Right cardiac atrium (tissue), 5 donors: Measurements from ENCODE around the gene TBC1D23. TPM values are rescaled to one million over a fixed set of nuclear protein-coding genes. Genes with fewer than 3 reads are reported as not detected.
"Not testable (repeated sequence)": the region's sequence is repeated elsewhere in the genome, so short reads cannot be mapped to it uniquely, and the experiment has no call there.

Experiments
- ATAC-seq, 2 donors: fragments of 200-7000 bp; cut with Tn5 transposase; one replicate each; pipeline versions ENCODE4 v1.8.0 to v1.9.1; 2020; ENCODE audit warnings: moderate library complexity in 2 of 2, mild to moderate bottlenecking in 1 of 2
- DNase-seq, 3 donors: peaks; one replicate each; pipeline ENCODE4 v3.0.0-alpha.2; 2020
- H3K27ac ChIP-seq: one replicate; pipeline ENCODE4 v1.5.1; 2013; ENCODE audit warnings: mild to moderate bottlenecking, low read length, control low read depth, moderate library complexity
- H3K27me3 ChIP-seq: one replicate; pipeline ENCODE4 v1.6.1; 2013; ENCODE audit not compliant: control insufficient read depth, insufficient read depth
- H3K4me1 ChIP-seq: one replicate; pipeline ENCODE4 v1.6.1; 2013; ENCODE audit warnings: low read length; ENCODE audit not compliant: control insufficient read depth, insufficient read depth
- H3K4me3 ChIP-seq: one replicate; pipeline ENCODE4 v1.5.1; 2013; ENCODE audit warnings: low read length, control low read depth
- H3K9me3 ChIP-seq: one replicate; pipeline ENCODE4 v1.6.1; 2013; ENCODE audit warnings: low read length; ENCODE audit not compliant: control insufficient read depth
- WGBS: extraction: QIAGEN DNeasy Blood & Tissue Kit; methylation state at CpG from one replicate; pipeline ENCODE4 v1.1.7; 2013; 5-methylcytosine and 5-hydroxymethylcytosine counted together
- intact Hi-C, 4 donors: fragments of 100-400 bp; cut with DNase I; formaldehyde crosslinking; loops; one replicate each; pipeline versions ENCODE4 v1.11.0 to v1.14.0; 2022 to 2023
- polyA plus RNA-seq: library from polyadenylated mRNA; stranded (reverse); fragments of 200-250 nt; gene quantifications from one replicate; pipeline ENCODE4 v1.2.3, GENCODE V29; 2013
- total RNA-seq, 4 donors: library from RNA; stranded (reverse); fragmentation: NEBNext Ultra II Directional; extraction: Animal tissue kit (Norgen Biotek cat#: 25700); gene quantifications; one replicate each; pipeline ENCODE4 v1.2.1, GENCODE V29; 2021
- donor health status: healthy with polysubstance abuse.
- donor health status: DM: no; HTN: yes; CAD: no.
- donor health status: DM: no; HTN: no; CAD: no.
- donor health status: DM: no; HTN: yes; CAD: no; lungs with severe emphysema.
- donor health status: DM: yes; HTN: yes; CAD: no.

The TBC1D23 gene
- total and polyA plus RNA-seq, 5 donors = 15.0 to 37.4 (median 31.1) TPM

DNA sequence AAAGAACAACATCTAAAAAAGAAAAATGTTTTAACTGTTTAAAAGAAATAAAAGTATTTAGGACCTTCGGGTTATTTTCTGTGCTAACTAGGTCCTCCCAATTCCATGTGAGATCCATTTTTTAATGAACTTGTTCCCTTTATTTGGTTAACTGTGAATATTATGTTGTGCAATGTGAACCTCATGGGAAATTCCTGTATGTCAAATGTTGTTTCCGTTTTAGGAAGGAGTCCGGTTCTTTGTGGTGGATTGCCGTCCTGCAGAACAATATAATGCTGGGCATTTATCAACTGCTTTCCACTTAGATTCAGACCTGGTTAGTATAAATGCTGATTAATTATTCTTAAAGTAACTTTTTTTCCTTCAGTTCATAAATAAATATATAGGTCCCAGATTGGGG, 38.2 kb downstream of the TBC1D23 start:
- H3K4me3 ChIP-seq = no peak overlapping the region
- intact Hi-C loops = no loop called here
- H3K27ac ChIP-seq = no peak overlapping the region
- H3K9me3 ChIP-seq = no peaks in the 10 kb centered on the region
- ATAC-seq (no peak), DNase-seq (no peak)
- no peaks in the 10 kb centered on the region for H3K27me3 ChIP-seq
- WGBS = 54% methylated on average over 4 of the region's 4 CpGs
- H3K4me1 ChIP-seq = no peaks in the 10 kb centered on the region

- H3K4me3 ChIP-seq = no peak overlapping the region
- DNase-seq = no peak
- no peak for ATAC-seq
- H3K9me3 ChIP-seq = no peaks in the 10 kb centered on the region
- intact Hi-C loops = no loop called here
- H3K4me1 ChIP-seq = no peaks in the 10 kb centered on the region
- H3K27ac ChIP-seq = no peak overlapping the region
- WGBS = 89% methylated on average over 1 of the region's 1 CpG
- no peaks in the 10 kb centered on the region for H3K27me3 ChIP-seq
Observed at GRCh38 chr3:100306695-100307094, 45.9 kb downstream of the TBC1D23 start.

DNA sequence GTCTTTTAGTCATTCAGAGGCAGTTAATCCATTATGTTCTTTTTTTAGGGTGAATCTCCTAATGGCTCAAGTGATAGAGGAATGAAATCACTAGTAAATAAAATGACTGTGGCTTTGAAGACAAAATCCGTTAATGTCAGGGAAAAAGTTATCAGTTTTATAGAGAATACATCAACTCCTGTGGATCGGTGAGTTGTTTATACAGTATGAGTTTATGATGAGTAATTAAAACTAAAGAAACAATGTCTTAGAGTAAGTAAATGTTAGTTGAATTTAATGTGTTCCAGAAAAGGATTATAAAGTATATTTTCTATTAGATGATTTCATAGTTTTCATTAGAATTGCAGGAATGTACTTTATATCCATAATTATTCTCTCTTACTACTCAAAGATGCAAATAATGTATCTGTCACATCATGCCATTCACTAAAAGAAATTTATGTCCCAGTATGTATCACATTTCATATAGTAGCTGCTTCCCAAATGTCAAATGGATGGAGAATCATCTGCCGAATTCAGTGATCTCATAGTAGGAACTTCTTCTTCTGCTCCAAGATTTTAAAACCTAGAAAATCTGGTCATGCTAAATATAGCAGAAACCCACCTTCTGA, 49.7 kb downstream of the TBC1D23 start:
- Histone ChIP-seq H3K9me3 (no peaks in the 10 kb centered on the region), H3K4me3 (no peak overlapping the region), H3K27ac (no peak overlapping the region), H3K27me3 (no peaks in the 10 kb centered on the region), H3K4me1 (no peaks in the 10 kb centered on the region)
- intact Hi-C loops = loop anchor here in 1 of 4 donors (10.0 kb wide), 1 partner anchor 284 kb away; no protein-coding TSS in a partner anchor
- ATAC-seq (no peak), DNase-seq (no peak)
- 91% methylated on average over 3 of the region's 3 CpGs for WGBS

- no peaks in the 10 kb centered on the region for H3K27me3 ChIP-seq
- no peak overlapping the region for H3K4me3 ChIP-seq
- no peaks in the 10 kb centered on the region for H3K4me1 ChIP-seq
- no peaks in the 10 kb centered on the region for H3K9me3 ChIP-seq
- intact Hi-C loops = loop anchor here in 1 of 4 donors (10.0 kb wide), 1 partner anchor 284 kb away; no protein-coding TSS in a partner anchor
- no peak overlapping the region for H3K27ac ChIP-seq
- ATAC-seq = no peak
- 74% methylated on average over 2 of the region's 2 CpGs for WGBS
- no peak for DNase-seq
Observed at GRCh38 chr3:100311011-100311410, 50.2 kb downstream of the TBC1D23 start.

GRCh38 chr3:100316641-100317069, 55.9 kb downstream of the TBC1D23 start:
- Histone ChIP-seq H3K4me1 (no peaks in the 10 kb centered on the region), H3K27me3 (no peaks in the 10 kb centered on the region), H3K4me3 (no peak overlapping the region), H3K9me3 (no peaks in the 10 kb centered on the region), H3K27ac (no peak overlapping the region)
- ATAC-seq (peak; percentile 79 to 84), DNase-seq (peak; percentile 31 to 69 (median 67))
- intact Hi-C loops = loop anchor here in 3 of 4 donors (5.0 to 10.0 kb wide), 2 partner anchors 276 to 278 kb away; no protein-coding TSS in a partner anchor
- 27% methylated on average over 8 of the region's 8 CpGs for WGBS

DNA sequence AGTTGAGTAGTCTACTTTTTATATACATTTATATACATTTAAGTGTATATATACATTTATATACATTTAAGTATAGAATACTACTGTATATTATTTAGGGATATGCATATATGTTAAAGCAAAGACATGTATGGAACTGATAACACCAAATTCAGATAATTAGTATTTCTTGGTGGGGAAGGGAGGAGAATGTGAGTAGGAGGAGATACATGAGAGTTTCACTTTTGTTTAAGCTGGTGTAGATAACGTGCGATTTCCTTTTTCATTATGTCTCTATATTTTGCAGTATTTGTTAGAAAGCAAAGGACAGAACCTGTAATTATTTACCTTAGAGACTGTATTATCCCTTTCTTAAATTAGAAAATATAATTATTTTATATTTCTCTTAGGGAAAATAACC, 57.1 kb downstream of the TBC1D23 start:
- intact Hi-C loops = loop anchor here in 3 of 4 donors (5.0 to 10.0 kb wide), 2 partner anchors 274 to 277 kb away; no protein-coding TSS in a partner anchor
- WGBS = 62% methylated on average over 2 of the region's 2 CpGs
- no peak for ATAC-seq
- H3K4me3 ChIP-seq = no peak overlapping the region
- no peaks in the 10 kb centered on the region for H3K9me3 ChIP-seq
- H3K4me1 ChIP-seq = no peaks in the 10 kb centered on the region
- DNase-seq = no peak
- no peak overlapping the region for H3K27ac ChIP-seq
- no peaks in the 10 kb centered on the region for H3K27me3 ChIP-seq

DNA sequence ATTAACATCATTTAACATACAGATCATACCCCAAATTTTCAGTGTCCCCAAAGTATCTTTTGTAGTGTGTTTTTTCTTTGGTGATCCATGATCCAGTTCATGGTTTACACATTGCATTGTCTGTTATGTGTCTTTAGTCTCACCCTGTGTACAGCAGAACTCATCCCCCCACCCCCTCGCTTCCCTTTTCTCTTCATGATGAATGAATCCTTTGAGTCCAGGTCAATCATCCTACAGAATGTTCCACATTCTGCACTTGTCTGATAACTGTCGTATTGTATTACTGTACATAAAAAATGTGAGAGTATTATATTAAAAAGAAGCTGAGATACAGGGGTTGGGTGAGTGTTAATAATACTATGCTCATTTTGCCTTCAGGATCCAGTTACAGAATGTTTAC, 59.2 kb downstream of the TBC1D23 start:
- no peaks in the 10 kb centered on the region for H3K4me1 ChIP-seq
- DNase-seq = no peak
- H3K4me3 ChIP-seq = no peak overlapping the region
- intact Hi-C loops = loop anchor here in 3 of 4 donors (5.0 to 10.0 kb wide), 2 partner anchors 272 to 275 kb away; no protein-coding TSS in a partner anchor
- H3K27me3 ChIP-seq = no peaks in the 10 kb centered on the region
- H3K27ac ChIP-seq = no peak overlapping the region
- ATAC-seq = no peak
- no peaks in the 10 kb centered on the region for H3K9me3 ChIP-seq
- 87% methylated on average over 2 of the region's 2 CpGs for WGBS

GRCh38 chr3:100324044-100324443, 63.3 kb downstream of the TBC1D23 start:
- DNase-seq (no peak), ATAC-seq (no peak)
- intact Hi-C loops = no loop called here
- Histone ChIP-seq H3K27me3 (no peaks in the 10 kb centered on the region), H3K4me1 (no peaks in the 10 kb centered on the region), H3K27ac (no peak overlapping the region), H3K4me3 (no peak overlapping the region), H3K9me3 (no peaks in the 10 kb centered on the region)

- intact Hi-C loops = no loop called here
- Histone ChIP-seq H3K4me3 (no peak overlapping the region), H3K9me3 (no peaks in the 10 kb centered on the region), H3K27me3 (no peaks in the 10 kb centered on the region), H3K27ac (no peak overlapping the region), H3K4me1 (no peaks in the 10 kb centered on the region)
- DNase-seq (no peak), ATAC-seq (no peak)
Observed at GRCh38 chr3:100325827-100326226, 65.0 kb downstream of the TBC1D23 start.

DNA sequence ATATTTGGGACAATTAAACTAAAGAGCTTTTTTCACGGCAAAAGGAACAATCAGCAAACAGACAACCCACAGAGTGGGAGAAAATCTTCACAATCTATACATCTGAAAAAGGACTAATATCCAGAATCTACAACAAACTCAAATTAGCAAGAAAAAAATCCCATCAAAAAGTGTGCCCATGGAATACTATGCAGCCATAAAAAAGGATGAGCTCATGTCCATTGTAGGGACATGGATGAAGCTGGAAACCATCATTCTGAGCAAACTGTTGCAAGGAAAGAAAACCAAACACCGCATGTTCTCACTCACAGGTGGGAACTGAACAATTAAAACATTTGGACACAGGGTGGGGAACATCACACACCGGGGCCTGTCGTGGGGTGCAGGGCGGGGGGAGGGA, 66.6 kb downstream of the TBC1D23 start:
- DNase-seq, H3K4me3 ChIP-seq, H3K4me1 ChIP-seq, intact Hi-C loops, H3K27ac ChIP-seq, H3K9me3 ChIP-seq, ATAC-seq, H3K27me3 ChIP-seq: not testable (repeated sequence)
- over 99% methylated on average over 5 of the region's 5 CpGs for WGBS

- WGBS = 86% methylated on average over 4 of the region's 4 CpGs
- DNase-seq = no peak
- Histone ChIP-seq H3K4me3 (no peak overlapping the region), H3K27ac (no peak overlapping the region), H3K9me3 (no peaks in the 10 kb centered on the region), H3K4me1 (no peaks in the 10 kb centered on the region), H3K27me3 (no peaks in the 10 kb centered on the region)
- intact Hi-C loops = loop anchor here in 1 of 4 donors (10.0 kb wide), 1 partner anchor 255 kb away; no protein-coding TSS in a partner anchor
- no peak for ATAC-seq
Observed at GRCh38 chr3:100329800-100330489, 69.2 kb downstream of the TBC1D23 start.
